GM18870 (cell line): ENCODE data around the gene SCN4A.
"Not testable (repeated sequence)": the region's sequence is repeated elsewhere in the genome, so short reads cannot be mapped to it uniquely, and the experiment has no call there.

Source experiments
- ATAC-seq: cut with Tn5 transposase; IDR thresholded peaks from one replicate; pipeline ENCODE4 v1.9.1; 2021; ENCODE audit warnings: moderate library complexity; ENCODE audit not compliant: unreplicated experiment

Gene SCN4A

GRCh38 chr17:63939401-63939800 is 33.3 kb downstream of the SCN4A start:
- no peak for ATAC-seq

- no peak for ATAC-seq
These were observed 34.8 kb downstream of the SCN4A start for GRCh38 chr17:63937920-63938319.

GRCh38 chr17:63937319-63937718 is 35.4 kb downstream of the SCN4A start:
- no peak for ATAC-seq

GRCh38 chr17:63934183-63935112 is 38.3 kb downstream of the SCN4A start:
- no peak for ATAC-seq

- no peak for ATAC-seq
These were observed 39.1 kb downstream of the SCN4A start for GRCh38 chr17:63933598-63933997.

- no peak for ATAC-seq
These were observed 40.0 kb downstream of the SCN4A start for GRCh38 chr17:63932721-63933120.

GRCh38 chr17:63931981-63932561 is 40.6 kb downstream of the SCN4A start, which contains the start of gene CD79B:
Gene CD79B (minus strand): TSS chr17:63932331. CDS start chr17:63932261, 70 bp downstream.
- ATAC-seq = peak; percentile 67

GRCh38 chr17:63930951-63931575 is 41.7 kb downstream of the SCN4A start:
- no peak for ATAC-seq

GRCh38 chr17:63929860-63930766 is 42.6 kb downstream of the SCN4A start:
- no peak for ATAC-seq

GRCh38 chr17:63928966-63929695 is 43.6 kb downstream of the SCN4A start:
- no peak for ATAC-seq

- no peak for ATAC-seq
These were observed 44.5 kb downstream of the SCN4A start for GRCh38 chr17:63928172-63928666.

- ATAC-seq = no peak
These were observed 45.1 kb downstream of the SCN4A start for GRCh38 chr17:63927464-63928171.

GRCh38 chr17:63926164-63926563 is 46.6 kb downstream of the SCN4A start:
- no peak for ATAC-seq

GRCh38 chr17:63925615-63926014 is 47.1 kb downstream of the SCN4A start:
- ATAC-seq = no peak

GRCh38 chr17:63922402-63922801 is 50.3 kb downstream of the SCN4A start:
- ATAC-seq = not testable (repeated sequence)

- not testable (repeated sequence) for ATAC-seq
These were observed 51.9 kb downstream of the SCN4A start for GRCh38 chr17:63920779-63921178.

- ATAC-seq = not testable (repeated sequence)
These were observed 52.7 kb downstream of the SCN4A start for GRCh38 chr17:63920050-63920449.

- no peak for ATAC-seq
These were observed 53.4 kb downstream of the SCN4A start for GRCh38 chr17:63919311-63919723.

- not testable (repeated sequence) for ATAC-seq
These were observed 53.9 kb downstream of the SCN4A start, which contains the start of gene GH1 for GRCh38 chr17:63918789-63919305. Gene GH1 (minus strand): TSS chr17:63918839. CDS start chr17:63918776, 63 bp downstream.
